ENCODE data around the gene RNH1.

RNH1 gene

DNA sequence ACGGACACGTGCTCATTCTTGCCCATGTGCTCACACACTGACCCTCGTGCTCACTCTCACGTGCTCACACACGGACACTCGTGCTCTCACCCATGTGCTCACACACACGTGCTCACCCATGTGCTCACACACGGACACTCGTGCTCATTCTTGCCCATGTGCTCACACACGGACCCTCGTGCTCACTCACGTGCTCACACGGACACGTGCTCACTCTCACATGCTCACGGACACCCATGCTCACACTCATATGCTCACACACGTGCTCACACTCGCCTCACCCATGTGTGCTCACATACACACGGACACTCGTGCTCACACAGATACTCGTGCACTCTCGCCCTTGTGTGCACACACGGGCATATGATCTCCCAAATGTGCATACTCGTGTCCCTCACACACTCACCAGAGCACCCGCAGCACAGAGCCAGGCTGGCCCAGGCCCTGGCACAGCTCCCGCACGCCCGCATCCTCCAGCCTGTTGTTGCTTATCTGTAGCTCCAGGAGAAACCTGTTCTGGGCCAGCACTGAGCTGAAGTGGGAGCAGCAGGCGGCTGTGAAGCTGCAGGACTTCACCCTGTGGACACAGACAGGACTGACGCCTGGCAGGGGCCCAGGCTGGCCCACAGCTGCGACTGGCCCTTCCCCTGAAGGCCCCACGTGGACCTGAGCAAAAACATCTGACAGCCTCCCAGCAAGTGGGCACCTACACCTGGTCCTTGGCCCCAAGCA lies 9.3 kb downstream of the RNH1 start:
- no peak for DNase-seq

- no peak for DNase-seq
Observed at GRCh38 chr11:496834-497564, 10.0 kb downstream of the RNH1 start.

DNA sequence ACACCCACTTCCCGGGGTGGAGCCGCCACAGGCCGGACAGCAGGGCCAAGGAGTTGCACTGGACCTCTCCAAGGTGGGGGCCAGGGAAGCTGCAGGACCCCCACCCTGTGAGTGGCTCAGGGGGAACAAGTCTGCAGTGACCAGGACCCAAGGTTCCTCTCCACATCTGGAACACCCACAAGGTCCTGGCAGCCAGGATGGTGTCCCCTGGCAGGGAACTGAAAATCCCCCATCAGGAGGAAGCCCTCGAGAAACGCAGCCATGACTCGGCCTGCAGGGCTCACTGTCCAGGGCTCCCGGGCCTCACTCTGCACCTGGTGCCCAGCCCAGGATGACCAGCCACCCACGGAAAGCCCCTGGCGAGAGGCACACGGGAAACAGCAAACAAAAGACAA lies 11.5 kb downstream of the RNH1 start:
- DNase-seq: no peak

- no peak for DNase-seq
Observed at GRCh38 chr11:494761-495536, 12.1 kb downstream of the RNH1 start.

GRCh38 chr11:492427-493226 lies 14.4 kb downstream of the RNH1 start:
- no peak for DNase-seq

GRCh38 chr11:491358-491757 lies 15.7 kb downstream of the RNH1 start:
- no peak for DNase-seq

GRCh38 chr11:490930-491260 lies 16.1 kb downstream of the RNH1 start:
- no peak for DNase-seq

DNA sequence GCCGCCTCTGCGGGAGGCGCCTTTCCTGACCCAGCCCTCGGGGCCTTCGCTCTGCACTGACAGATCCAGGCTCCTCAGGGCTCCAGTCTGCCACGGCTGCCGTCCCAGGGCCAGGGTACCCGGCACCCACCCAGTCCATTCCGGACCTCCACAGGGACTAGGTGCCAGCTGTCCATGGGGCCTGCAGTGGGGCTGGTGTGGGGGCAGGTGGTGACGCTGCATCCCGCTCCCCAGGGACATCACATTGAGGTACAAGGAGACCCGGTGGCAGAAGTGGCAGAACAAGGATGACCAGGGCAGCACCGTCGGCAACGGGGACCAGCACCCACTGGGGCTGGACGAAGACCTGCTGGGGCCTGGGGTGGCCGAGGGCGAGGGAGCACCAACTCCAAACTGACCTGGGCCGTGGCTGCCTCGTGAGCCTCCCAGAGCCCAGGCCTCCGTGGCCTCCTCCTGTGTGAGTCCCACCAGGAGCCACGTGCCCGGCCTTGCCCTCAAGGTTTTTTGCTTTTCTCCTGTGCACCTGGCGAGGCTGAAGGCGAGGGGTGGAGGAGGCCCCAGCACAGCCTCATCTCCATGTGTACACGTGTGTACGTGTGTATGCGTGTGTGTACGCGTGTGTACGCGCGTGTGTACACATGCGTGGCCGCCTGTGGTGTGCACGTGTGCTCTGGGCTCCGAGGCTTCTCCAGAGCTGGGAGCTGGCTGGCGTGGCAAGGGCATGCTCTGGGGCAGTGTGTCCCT lies 16.7 kb downstream of the RNH1 start:
- DNase-seq: no peak

GRCh38 chr11:489610-490185 lies 17.3 kb downstream of the RNH1 start:
- no peak for DNase-seq

GRCh38 chr11:488992-489391 lies 18.1 kb downstream of the RNH1 start:
- DNase-seq: no peak

DNA sequence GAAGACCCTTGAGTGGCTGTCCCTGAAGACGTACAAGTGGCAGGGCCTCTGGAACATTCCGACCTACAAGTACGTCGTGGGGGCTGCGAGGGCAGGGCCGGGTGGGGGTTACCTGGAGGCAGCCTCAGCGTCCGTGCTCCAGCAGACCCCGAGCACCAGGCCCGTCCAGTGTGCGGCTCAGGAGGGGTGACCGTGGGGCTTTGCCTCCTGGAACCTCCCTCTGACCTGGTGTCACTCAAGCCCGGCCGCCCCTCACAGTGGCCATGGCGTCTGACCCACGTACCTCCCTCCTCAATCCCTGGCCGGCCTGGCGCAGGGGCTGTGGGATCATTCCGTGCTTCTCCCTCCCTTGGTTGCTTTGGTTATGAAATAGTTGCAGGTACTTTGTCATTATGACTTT lies 18.5 kb downstream of the RNH1 start:
- no peak for DNase-seq

DNA sequence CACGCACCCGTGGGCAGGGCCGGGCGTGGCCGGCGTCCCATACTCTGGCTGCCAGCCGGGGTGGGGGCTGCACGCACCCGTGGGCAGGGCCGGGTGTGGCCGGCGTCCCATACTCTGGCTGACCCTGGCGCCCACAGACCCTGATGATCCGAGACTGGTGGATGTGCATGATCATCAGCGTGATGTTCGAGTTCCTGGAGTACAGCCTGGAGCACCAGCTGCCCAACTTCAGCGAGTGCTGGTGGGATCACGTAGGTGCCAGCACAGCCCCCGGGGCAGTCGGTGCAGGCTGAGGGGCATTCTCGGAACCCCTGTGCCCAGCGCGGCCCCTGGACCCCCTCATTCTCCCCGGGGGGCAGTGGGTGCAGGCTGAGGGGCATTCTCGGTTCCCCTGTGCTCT lies 19.0 kb downstream of the RNH1 start:
- DNase-seq: no peak

DNA sequence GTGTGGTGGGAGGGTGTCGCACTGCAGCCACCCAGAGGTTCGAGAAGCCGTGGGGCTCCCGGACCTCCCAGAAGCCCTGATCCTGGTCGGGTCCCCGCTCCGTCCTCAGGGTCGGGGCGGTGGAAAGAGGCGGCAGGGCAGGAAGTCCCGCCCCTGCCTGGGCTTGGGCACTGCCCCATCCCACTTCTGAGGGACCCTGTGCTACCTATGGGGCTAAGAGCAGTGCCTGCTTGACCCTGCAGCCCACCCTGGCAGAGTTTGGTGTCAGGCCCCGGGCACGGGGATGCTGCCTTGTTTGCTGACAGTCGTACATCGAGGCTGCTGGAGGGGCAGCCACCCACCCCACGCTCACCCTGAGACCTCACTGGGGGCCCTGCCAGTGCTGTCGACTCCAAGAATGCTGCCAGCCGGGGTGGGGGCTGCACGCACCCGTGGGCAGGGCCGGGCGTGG lies 19.4 kb downstream of the RNH1 start:
- DNase-seq: no peak

DNA sequence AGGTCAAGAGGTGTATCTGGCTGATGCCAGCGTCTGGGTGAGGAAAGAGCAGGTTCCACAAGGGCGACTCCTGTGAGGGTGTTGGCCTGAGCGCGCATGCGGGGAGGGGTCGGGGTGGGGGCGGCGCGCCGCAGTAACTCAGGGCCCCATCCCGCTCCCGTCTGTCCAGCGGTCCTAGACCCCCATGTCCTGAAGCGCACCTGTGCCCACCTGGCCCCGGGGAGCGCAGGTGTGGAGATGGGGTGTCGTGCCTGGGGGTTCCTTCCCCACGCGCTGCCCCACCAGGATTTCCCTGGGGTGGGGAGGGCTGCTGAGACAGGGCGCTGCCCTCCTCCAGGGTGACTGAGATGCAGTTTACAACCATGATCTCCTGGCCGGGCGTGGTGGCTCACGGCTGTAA lies 20.9 kb downstream of the RNH1 start:
- DNase-seq: no peak

- no peak for DNase-seq
Observed at GRCh38 chr11:484616-485015, 22.4 kb downstream of the RNH1 start.

DNA sequence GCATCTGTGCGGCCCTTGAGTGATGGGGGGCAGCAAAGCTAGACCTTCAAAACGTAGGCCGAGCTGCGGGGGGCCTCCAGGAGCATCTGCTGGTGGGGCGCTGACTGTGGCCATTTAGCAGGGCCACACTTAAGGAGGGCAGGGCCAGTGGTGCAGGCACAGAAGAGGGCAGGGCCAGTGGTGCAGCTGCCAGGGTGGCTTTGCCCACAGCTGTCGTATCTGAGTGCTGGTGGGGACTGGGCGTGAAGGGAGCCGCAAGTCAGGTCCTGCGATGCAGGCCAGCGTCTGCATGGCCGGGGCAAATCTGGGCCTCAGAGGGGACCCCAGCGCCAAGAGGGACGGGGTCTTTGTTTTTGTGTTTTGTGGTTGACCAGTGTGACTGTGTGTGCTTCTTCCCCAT lies 27.7 kb downstream of the RNH1 start:
- no peak for DNase-seq

DNA sequence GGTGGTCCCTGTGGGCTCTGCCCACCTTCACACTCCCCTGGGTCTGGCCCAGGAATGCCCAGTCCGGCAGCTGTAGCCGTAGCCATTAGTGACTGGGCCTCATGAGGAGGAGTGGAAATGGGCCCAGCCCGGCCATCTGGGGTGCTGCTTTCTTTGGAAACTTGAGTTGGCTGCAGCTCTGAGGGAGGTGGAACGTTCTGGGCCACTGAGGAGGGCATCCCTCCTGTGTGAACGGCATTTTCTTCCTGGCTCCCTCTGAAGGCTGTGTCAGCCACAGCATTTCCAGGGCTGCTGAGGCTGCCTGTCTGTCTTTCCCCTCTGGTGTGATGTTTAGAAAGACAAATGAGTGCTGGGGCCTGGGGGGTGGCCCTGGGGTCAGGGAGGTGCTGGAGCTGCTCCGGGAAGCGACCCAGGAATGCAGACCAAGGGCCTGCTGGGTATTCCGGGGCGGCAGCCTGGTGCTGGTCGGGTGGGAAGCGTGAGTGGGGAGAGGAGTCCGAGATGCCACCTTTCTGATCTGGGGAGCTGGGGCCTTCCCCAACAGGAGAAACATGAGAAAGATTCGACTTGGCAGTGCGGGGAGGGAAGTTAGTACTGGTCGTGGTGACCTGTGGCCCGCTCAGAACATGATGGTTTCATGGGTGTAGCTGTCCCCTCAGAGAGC lies 29.9 kb downstream of the RNH1 start:
- no peak for DNase-seq

GRCh38 chr11:476416-476815 lies 30.6 kb downstream of the RNH1 start:
- no peak for DNase-seq

DNA sequence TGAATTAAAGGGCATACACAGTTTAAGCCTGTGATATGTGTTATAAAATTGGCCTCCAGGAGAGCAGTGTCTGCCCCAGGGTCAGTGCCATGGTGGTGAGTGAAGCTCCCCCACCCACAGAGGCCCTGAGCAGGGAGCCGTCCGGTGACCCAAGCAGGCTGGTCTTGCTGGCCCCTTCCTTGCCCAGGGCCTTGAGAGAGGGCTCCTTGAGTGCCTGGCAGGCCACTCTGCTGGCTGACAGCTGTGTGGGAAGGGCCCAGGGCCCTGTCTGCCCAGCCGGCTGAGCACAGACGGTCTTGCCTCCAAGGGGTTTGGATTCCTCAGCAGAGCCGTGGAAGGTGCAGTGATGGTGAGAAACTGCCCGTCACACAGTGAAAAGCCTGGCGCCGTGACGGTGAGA lies 31.1 kb downstream of the RNH1 start:
- no peak for DNase-seq

- no peak for DNase-seq
Observed at GRCh38 chr11:474914-475506, 32.0 kb downstream of the RNH1 start.
